ENCODE results near the gene THBD.

- no peak for TF ChIP-seq CTCF (IDR thresholded peaks at IDR 0.05)
- no peak for TF ChIP-seq POLR2A (IDR thresholded peaks at IDR 0.05)
Observed at GRCh38 chr20:23003077-23003635, 46.3 kb downstream of the THBD start.
